ENCODE results near the gene CHRNA4.

- TF ChIP-seq POLR2A (IDR thresholded peaks at IDR 0.05) (no peak), CTCF (IDR thresholded peaks at IDR 0.05) (no peak)
Observed at GRCh38 chr20:63320041-63320511, 41.1 kb downstream of the CHRNA4 start.
